ENCODE results near the gene RPL10.

GRCh38 chrX:154355094-154355775, 42.9 kb upstream of the RPL10 start:
- TF ChIP-seq, protein P1, sequence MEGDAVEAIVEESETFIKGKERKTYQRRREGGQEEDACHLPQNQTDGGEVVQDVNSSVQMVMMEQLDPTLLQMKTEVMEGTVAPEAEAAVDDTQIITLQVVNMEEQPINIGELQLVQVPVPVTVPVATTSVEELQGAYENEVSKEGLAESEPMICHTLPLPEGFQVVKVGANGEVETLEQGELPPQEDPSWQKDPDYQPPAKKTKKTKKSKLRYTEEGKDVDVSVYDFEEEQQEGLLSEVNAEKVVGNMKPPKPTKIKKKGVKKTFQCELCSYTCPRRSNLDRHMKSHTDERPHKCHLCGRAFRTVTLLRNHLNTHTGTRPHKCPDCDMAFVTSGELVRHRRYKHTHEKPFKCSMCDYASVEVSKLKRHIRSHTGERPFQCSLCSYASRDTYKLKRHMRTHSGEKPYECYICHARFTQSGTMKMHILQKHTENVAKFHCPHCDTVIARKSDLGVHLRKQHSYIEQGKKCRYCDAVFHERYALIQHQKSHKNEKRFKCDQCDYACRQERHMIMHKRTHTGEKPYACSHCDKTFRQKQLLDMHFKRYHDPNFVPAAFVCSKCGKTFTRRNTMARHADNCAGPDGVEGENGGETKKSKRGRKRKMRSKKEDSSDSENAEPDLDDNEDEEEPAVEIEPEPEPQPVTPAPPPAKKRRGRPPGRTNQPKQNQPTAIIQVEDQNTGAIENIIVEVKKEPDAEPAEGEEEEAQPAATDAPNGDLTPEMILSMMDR (conservative IDR thresholded peaks at IDR 0.05; ENCODE audit: low read depth, low read length), result no peak
- no peak for TF ChIP-seq EZH2 (IDR thresholded peaks at IDR 0.05; ENCODE audit: borderline replicate concordance, low read depth, low read length, poor library complexity, severe bottlenecking)

Data from A673 (cell line).